OCI-M2 (cell line): ENCODE measurements around the gene NEDD8.
"Not testable (repeated sequence)": the region's sequence is repeated elsewhere in the genome, so short reads cannot be mapped to it uniquely, and the experiment has no call there.

Experiments
- DNase-seq: peaks from one replicate; lab custom pipeline; 2025; ENCODE audit not compliant: unreplicated experiment; lab: John Stamatoyannopoulos, UW

NEDD8 gene

DNA sequence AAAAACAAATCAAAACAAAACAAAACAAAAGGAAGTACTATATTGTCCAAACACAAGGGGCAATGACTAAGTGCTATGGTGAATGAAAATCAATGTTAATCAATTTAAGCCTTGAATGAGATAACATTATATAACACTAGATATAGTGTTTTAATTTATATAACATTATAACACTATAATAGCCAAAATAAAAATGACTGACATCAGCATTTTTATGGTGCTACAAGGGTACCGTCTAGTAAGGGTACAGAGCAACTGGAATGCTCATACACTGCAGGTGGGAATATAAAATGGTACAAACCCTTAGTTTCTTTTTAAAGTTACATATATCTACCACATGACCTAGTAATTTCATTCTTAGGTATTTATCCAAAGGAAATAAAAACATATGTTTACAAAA is 5.7 kb downstream of the NEDD8 start:
- no peak for DNase-seq

DNA sequence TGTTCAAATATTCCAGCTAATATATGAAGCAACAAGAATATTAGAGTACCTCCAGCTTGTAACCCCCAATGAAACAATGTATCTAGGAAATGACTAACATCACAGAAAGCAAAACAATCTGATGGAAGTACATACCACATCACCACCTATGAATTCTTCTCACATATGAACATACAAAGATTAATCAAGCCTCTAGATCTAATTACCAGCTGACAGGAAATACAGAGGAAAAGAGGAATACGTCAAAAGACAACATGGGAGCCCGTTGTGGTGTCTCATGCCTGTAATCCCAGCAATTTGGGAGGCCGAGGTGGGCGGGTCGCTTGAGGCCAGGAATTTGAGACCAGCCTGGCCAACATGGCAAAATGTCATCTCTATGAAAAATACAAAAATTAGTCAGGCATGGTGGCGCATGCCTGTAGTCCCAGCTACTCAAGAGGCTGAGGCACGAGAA is 7.5 kb downstream of the NEDD8 start:
- no peak for DNase-seq

DNA sequence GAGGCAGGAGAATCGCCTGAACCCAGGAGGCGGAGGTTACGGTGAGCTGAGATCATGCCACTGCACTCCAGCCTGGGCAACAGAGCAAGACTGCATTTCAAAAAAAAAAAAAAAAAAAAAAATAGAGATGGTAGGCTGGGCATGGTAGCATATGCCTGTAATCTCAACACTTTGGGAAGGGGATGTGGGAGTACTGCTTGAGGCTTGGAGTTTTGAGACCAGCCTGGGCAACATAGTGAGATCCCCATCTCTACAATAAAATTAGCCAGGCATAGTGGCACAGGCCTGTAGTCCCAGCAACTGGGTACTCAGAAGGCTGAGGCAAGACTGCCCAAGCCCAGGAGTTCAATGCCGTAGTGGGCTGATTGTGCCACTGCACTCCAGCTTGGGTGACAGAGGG is 9.2 kb downstream of the NEDD8 start:
- DNase-seq = not testable (repeated sequence)

DNA sequence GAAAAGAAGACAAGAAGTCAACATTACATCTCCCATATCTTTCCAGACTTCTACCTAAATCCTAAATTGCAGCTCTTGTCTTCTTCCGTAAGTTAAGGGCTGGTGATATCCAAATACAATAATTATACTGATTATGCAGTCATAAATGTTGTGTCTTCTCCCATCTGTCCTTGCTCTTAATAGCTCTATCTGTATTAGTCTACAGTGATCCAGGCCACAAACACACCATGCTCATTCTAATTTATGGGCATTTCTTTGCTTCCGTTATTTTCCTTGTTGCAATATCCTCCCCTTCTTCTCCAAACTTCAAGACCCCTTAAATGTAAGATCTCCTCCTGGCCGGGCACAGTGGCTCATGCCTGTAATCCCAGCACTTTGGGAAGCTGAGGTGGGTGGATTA is 12.6 kb downstream of the NEDD8 start:
- no peak for DNase-seq

DNA sequence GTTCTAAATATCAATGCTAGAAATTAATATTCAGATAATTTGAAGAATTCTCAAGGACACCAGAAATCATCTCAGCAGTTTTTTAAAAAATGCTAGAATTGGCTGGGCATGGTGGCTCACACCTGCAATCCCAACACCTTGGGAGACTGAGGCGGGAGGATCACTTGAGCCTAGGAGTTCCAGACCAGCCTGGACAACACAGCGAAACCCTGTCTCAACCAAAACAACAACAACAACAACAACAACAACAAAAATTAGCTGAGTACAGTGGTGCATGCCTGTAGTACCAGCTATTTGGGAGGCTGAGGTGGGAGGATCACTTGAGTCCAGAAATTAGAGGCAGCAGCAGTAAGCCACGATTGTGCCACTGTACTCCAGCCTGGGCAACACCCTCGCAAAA is 13.1 kb downstream of the NEDD8 start:
- no peak for DNase-seq

DNA sequence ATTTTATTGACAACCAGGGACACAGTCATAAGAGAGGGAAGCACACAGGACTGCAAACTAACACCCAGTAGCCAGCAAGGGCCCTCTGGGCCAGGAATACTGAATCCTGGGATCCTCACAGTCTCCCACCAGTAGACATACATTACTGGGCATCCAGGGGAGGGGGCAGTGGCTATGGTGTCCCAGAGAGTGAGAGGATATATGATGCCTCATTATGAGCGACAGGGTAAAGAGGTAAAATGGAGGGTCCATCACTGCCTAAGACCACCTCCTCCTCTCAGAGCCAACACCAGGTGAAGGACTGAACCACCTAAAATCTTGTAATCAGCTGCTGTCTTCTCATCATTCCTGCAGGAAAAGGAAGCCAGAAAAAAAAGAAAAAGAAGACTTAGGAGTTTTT is 15.3 kb downstream of the NEDD8 start:
- DNase-seq = not testable (repeated sequence)

DNA sequence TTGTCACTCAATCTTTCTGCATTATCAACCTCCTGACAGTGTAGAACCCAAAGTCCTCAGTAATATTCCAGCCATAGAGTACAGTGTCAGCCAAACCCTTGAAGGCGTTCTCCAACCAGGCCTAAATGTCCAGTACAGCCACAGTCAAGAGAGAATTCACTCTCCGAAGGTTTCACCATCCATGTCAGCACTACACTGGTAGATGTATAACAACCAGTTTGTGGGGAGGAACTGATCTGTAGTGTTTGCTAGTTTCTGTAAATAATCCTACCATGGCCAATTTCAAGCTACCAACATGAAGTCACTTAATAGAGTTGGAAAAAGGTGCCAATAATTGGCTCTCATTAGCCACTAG is 15.8 kb downstream of the NEDD8 start:
- no peak for DNase-seq

DNA sequence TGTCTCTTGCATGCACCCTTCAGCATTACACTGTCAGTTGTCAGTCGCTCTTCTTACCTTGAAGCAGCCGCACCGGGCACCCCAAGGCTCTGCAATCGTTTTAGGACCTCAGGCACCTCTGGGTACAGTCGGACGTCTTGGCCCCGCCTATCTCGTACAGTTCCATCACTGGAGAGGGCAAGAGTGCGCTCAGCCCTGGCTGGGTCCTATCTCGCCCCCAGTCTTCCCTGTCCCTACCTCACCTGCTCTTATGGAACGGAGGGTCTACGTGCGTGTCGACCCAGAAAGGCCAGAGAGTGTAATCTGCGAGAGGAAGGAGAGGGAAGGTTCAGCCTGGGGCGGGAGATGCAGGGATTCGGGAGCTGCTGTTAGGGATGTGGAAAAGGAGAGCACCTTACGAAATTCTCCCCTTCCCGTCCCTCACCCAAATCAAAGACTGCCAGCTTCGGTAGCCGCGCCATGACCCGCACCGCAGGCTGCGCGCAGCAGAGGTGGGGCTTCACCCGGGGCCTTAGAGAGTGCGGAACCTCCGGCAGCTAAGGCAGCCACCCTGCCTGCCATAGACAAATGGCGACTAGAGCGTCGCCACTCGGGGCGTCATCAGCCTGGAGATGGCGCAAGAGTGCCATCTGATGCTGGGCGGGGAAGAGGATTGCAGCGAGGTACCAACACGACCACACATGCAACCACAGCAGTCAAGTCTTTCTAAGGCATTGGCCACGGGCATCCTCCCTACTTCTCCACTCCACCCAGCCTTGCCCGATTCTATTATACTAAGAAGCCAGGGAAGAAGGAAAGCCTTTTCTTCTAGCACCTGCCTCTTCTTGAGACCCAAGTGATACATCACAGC is 16.4 kb downstream of the NEDD8 start, which contains the start of gene MDP1:
Gene MDP1, minus strand, starts transcription at position 572 of the 850 bp plus-strand sequence. Its CDS starts 111 bp downstream, at position 461.
- peak; percentile 70 for DNase-seq

DNA sequence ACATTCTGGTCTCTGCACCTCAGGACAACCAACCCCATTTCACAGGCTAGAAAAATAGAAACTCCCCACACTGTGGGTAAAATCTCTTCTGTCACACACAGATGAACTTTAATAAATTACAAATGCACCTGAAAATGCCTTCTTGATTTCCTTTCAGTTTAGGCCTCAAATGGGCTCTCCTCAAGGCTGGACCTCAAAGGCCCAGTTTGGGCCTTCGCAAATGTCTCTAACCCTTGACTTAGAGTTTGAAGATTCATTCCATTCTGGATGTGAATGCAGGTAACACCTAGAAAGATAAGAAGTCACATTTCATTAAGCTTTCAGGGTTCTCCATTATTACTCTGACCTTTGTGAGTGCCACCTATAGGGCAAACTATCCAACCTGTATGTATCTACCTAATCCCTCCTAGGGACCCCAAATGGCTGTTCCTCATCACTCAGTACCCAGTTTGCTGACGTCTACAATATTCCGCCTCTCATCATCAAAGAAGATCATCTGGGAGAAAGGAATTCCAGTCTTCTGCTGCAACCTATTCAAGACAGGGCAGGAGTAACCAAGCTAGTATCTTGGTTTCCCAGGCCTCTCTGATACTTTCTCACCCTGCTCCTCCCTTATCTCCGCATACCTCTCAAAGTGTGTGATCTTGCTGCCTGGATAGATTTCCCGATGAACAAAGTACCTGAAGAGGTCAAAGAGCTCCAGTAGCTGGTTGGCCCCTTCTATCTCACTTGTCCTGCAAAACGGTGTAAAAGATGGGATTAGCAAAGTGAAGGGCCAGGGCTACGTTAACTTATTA is 18.1 kb downstream of the NEDD8 start:
- no peak for DNase-seq

DNA sequence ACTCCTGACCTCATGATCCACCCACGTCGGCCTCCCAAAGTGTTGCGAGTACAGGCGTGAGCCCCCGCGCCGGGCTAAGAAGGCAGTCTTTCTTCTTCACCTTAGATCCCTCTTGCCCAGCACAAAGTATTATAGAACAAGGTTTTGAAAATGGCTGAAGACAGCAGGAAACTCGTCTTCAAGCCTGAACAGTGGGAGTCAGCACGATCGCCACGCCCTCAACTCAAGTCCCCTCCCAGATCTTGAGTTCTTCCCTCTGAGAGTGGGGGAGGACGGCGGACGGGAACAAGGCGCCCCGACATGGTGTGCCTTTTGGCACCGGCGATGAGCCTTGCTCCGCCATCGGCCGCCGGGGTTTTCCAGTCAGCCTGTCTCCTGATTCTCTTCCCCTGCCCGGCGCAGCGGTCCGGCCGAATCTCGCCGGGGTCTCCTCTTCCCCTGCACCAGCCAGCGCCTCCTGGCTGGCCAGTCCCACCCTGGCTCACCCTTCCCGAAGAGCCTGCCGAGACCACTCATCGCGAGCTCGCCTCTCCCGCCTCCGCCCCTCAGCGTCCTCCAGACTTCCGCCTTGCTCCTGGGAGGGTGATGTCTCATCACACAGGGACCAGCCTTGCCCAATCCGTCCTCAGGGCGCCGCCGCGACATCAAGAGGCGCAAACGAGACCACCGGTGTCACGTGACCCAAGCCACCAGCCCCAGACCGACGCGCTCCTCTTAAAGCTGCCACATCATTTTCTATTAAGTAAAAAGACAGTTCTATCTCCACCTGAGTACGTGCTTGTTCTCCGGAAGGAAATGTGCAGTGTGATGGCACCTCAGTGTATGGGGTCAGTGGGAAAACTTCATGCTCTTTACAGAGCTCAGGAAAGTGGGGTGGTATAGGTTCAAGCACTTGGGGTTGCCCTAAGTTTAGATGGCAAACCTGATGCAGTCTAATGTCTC is 19.0 kb downstream of the NEDD8 start, which contains the start of gene CHMP4A:
Gene CHMP4A, minus strand, starts transcription at position 565 of the 942 bp plus-strand sequence. Its CDS starts 49 bp downstream, at position 516.
- peak; percentile 93 for DNase-seq

DNA sequence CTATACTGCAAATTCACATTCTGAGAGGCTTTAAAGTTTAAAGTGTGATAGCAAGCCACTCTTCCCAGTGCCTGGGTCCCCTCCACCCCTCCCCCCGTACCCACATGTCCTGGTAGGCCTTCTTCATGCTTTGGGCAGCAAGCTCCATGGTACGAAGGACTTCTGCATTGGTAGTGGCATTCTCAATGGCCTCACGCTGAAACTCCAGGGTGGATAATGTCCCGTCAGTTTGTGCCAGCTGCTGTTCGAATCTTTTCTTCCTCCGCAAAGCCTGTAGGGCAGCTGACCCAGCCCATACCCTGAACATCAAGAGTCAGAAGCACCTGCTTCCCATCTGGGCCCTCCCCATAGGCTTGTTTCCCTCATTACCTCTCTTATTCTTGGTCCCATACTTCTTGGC is 20.9 kb downstream of the NEDD8 start:
- DNase-seq = no peak

DNA sequence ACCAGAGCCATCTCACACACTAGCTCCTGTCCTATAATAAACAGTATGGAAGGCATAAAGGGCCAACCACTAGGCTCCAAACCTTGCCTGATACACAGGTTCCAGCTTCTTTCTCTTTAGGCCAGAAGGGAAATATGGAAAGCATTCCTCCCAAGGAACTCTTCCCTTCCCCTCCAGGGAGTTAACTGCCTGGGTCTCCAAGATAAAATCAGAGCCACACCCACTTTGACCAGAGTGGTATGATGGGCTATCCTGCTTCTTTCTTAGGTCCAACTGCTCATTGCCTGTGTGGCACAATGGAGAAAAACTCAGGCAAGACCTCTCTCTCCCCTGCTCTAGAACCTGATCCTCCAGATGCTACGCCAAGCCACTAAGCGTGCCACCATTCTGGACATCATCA is 24.5 kb downstream of the NEDD8 start:
- no peak for DNase-seq

DNA sequence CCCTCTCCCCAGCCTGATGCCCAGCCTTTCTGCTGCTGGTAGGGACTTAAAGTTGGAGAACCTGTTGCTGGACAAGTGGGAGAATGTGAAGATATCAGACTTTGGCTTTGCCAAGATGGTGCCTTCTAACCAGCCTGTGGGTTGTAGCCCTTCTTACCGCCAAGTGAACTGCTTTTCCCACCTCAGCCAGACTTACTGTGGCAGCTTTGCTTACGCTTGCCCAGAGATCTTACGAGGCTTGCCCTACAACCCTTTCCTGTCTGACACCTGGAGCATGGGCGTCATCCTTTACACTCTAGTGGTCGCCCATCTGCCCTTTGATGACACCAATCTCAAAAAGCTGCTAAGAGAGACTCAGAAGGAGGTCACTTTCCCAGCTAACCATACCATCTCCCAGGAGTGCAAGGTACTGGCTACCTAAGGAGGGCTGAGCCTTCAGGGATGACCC is 25.0 kb downstream of the NEDD8 start:
- no peak for DNase-seq

DNA sequence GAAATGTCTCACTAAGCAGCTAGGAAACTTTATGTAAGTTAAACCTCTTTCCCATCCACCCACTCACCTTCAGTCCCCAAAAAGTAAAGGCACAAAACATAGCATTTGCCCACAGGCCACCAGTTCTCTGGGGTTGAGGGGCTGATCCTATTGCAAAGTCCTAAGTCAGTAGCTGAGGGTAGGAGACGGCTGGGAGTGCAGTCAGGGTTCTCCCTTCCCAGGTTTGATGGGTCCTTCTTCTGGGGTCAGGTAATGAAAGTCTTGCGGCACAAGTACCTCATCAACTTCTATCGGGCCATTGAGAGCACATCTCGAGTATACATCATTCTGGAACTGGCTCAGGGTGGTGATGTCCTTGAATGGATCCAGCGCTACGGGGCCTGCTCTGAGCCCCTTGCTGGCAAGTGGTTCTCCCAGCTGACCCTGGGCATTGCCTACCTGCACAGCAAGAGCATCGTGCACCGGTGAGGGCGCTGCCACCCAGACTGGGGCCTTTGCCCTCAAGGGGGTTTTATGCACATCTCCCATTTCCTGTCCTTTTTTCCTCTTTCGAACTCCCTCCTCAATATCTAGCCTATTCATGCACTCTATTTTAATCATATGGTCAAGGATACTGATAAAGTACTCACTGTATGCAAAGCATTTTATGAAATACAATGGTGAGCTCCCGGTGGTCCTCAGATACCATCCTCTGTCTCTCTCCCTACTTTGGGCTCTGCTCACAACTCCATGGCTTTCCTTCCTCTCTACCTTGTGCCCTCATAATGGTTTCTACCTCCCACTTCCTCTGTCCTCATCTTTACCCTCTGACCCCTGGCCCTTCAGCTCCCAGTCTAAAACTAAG is 25.7 kb downstream of the NEDD8 start:
- DNase-seq = no peak

DNA sequence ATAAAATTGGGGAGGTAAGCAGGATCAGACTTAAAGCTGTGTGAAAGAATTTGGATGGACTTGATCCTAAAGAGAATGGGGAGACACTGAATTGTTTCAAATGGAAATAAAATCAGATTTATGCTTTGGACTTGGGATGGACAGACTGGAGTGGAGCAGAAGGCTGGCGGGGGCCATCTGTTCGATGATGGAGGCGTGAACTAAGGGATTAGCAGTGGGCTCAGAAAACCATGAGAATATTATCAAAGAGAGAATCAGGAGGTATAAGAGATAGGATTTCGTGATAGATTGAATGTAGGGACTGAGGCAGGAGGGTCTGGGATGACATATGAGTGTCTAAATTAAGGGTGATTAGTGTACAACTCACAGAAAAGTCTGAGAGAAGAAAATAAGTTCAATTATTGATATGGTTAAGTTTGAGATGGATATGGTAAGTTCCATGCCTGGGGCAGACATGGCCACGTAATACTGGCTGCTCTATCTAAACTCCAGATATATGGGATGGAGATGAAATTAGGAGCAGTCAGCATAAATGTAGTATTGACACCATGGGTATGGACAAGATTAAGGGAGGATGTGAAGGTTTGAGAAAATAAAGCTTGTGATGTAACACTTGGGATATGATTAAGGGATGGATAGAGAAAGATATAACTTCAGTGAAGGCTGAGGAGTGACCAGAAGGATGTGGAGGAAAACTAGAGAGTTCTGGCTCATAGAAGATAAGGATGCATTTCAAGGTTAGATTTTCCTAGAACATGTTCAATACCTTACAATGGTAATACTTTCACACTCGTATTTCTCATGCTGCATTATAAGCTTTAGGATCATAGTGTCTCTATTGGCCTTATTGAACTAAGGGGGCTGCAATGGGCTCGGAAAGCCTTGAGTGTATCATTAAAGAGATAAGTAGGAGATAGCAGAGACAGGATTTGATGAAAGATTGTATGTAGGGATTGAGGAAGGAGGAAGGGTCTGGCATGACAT is 27.7 kb downstream of the NEDD8 start:
- DNase-seq = no peak

DNA sequence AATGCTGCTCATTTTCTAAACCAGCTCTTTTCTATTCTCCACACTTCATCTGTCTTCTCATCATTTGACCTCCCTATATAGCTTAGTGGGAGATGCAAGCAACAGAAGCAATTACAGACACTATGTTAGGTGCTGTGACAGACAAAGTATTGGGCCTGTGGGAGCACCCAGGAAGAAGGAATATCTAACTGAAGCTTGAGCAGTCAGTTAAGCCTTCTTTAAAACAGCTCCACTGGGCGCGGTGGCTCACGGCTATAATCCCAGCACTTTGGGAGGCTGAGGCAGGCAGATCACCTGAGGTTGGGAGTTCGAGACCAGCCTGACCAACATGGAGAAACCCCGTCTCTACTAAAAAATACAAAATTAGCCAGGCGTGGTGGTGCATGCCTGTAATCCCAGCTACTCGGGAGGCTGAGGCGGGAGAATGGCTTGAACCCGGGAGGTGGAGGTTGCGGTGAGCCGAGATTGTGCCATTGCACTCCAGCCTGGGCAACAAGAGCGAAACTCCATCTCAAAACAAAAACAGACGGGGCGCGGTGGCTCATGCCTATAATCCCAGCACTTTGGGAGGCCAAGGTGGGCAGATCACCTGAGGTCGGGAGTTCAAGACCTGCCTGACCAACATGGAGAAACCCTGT is 28.8 kb downstream of the NEDD8 start:
- DNase-seq = not testable (repeated sequence)

DNA sequence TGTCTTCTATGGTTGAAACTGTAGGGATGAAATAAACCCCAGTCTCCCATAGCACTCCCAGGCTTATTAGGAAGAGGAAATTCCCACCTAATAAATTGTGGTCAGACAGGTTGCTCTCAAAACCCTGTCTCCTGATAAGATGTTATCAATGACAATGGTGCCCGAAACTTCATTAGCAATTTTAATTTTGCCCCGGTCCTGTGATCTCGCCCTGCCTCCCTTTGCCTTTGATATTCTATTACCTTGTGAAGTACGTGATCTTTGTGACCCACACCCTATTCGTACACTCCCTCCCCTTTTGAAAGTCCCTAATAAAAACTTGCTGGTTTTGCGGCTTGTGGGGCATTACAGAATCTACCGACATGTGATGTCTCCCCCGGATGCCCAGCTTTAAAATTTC is 29.6 kb downstream of the NEDD8 start:
- DNase-seq = not testable (repeated sequence)

DNA sequence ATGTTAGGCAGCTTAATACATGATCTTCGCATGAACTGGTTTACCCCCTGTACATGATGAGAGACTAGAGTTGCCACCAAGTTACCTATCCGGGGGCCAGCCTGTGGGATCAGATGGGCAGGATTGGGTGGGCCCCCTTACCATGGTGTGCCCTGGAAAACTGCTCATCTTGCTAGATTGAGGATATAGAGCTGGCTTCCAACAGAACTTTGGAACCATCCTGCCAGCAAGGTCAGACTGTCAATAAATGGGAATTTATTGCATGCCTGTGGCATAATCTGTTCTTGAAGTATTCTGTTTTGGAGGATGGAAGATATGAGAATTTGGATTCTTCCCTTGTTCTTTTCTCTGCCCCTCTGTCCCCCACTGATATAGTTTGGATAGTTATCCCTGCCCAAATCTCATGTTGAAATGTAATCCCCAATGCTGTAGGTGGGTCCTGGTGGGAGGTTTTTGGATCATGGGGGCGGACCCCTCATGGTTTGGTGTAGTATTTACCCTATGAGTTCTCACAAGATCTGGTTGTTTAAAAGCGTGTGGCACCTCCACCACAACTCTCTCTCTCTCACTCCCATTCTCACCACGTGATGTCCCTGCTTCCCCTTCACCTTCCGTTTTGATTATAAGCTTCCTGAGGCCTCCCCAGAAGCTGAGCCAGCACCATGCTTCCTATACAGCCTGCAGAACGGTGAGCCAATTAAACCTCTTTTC is 33.2 kb downstream of the NEDD8 start:
- no peak for DNase-seq
